Epithelial cell of proximal tubule (primary cell): ENCODE data around the gene CDC14B. TPM values are rescaled to one million over a fixed set of nuclear protein-coding genes. Genes with fewer than 3 reads are reported as not detected.

Experiments used
- DNase-seq: peaks from one replicate; pipeline ENCODE4 v3.0.0-alpha.2; 2011; ENCODE audit warnings: low read depth
- H3K4me3 ChIP-seq: 2 replicates; pipeline ENCODE4 v1.5.1; 2011; ENCODE audit warnings: low read depth, mild to moderate bottlenecking, low read length
- CTCF ChIP-seq: conservative IDR thresholded peaks from 2 replicates; pipeline ENCODE4 v1.5.1; 2012; ENCODE audit warnings: low read depth, mild to moderate bottlenecking, low read length
- total RNA-seq: library from RNA; depleted of rRNA; stranded (reverse); fragments of >200 nt; gene quantifications from 2 replicates; pipeline ENCODE4 v1.2.3, GENCODE V29; 2015

Gene CDC14B
- total RNA-seq, 1 donor from 2014 or later, result 9.1 TPM

- no peak for TF ChIP-seq CTCF
- H3K4me3 ChIP-seq, result no peak overlapping the region
- no peak for DNase-seq
Observed at GRCh38 chr9:96491079-96491879, 128.4 kb downstream of the CDC14B start.

GRCh38 chr9:96490534-96491078 is 129.0 kb downstream of the CDC14B start:
- no peak for DNase-seq
- TF ChIP-seq CTCF, result no peak
- H3K4me3 ChIP-seq, result no peak overlapping the region

- TF ChIP-seq CTCF, result no peak
- no peak for DNase-seq
- H3K4me3 ChIP-seq, result no peak overlapping the region
Observed at GRCh38 chr9:96489482-96489979, 130.1 kb downstream of the CDC14B start.

GRCh38 chr9:96487949-96488348 is 131.7 kb downstream of the CDC14B start:
- no peak overlapping the region for H3K4me3 ChIP-seq
- no peak for DNase-seq
- no peak for TF ChIP-seq CTCF

GRCh38 chr9:96487029-96487396 is 132.6 kb downstream of the CDC14B start:
- no peak for TF ChIP-seq CTCF
- DNase-seq, result no peak
- no peak overlapping the region for H3K4me3 ChIP-seq

GRCh38 chr9:96486386-96487028 is 133.1 kb downstream of the CDC14B start:
- peak; percentile 27 for DNase-seq
- H3K4me3 ChIP-seq, result no peak overlapping the region
- TF ChIP-seq CTCF, result no peak

GRCh38 chr9:96485280-96485679 is 134.4 kb downstream of the CDC14B start:
- DNase-seq, result no peak
- no peak for TF ChIP-seq CTCF
- H3K4me3 ChIP-seq, result no peak overlapping the region
